H1 (cell line): ENCODE measurements around the gene TMEM140. TPM values are rescaled to one million over a fixed set of nuclear protein-coding genes. Genes with fewer than 3 reads are reported as not detected.

Source experiments
- CTCF ChIA-PET: fragments of 300-600 bp; sonication (Branson Sonifier 250); formaldehyde crosslinking; loops from one replicate; lab custom pipeline; 2021; ENCODE audit not compliant: partially characterized antibody; lab: Charles Lee
- POLR2A ChIA-PET: fragments of 300-600 bp; sonication (Branson Sonifier 250); formaldehyde crosslinking; loops from one replicate; lab custom pipeline; 2021; ENCODE audit warnings: inconsistent platforms; ENCODE audit not compliant: partially characterized antibody; lab: Charles Lee
- DNase-seq, 2 experiments: peaks; one replicate each; pipeline versions ENCODE4 v3.0.0 to v3.0.0-alpha.2; 2010 to 2022; ENCODE audit warnings: low spot score in 2 of 2, low read depth in 1 of 2, mixed read lengths in 1 of 2
- FAIRE-seq: peaks from 2 replicates; lab custom pipeline; 2011; peaks lifted over from hg19 to GRCh38; lab: Jason Lieb, UNC
- H2AFZ ChIP-seq: 2 replicates; pipeline ENCODE4 v1.8.1; 2012; ENCODE audit warnings: low read length, inconsistent platforms
- H2AK5ac ChIP-seq: 2 replicates; pipeline ENCODE4 v1.6.1; 2013; ENCODE audit warnings: low read depth, low read length
- H2BK120ac ChIP-seq: replicated peaks from 2 replicates; pipeline ENCODE3; 2013; ENCODE audit warnings: low read depth, low read length, inconsistent platforms
- H2BK12ac ChIP-seq: 2 replicates; pipeline ENCODE4 v1.6.1; 2013; ENCODE audit warnings: low read depth, low read length
- H2BK15ac ChIP-seq: 2 replicates; pipeline ENCODE4 v1.6.1; 2013; ENCODE audit warnings: low read length
- H2BK20ac ChIP-seq: 2 replicates; pipeline ENCODE4 v1.6.1; 2013; ENCODE audit warnings: low read length
- H2BK5ac ChIP-seq: 2 replicates; pipeline ENCODE4 v1.6.1; 2013; ENCODE audit warnings: low read depth, low read length
- H3K14ac ChIP-seq: 2 replicates; pipeline ENCODE4 v1.6.1; 2013; ENCODE audit warnings: inconsistent platforms; ENCODE audit not compliant: insufficient read length
- H3K18ac ChIP-seq: 2 replicates; pipeline ENCODE4 v1.6.1; 2013; ENCODE audit warnings: low read length; ENCODE audit errors: extremely low read depth
- H3K23ac ChIP-seq: 2 replicates; pipeline ENCODE4 v1.6.1; 2013; ENCODE audit warnings: inconsistent platforms; ENCODE audit not compliant: insufficient read length
- H3K23me2 ChIP-seq: 2 replicates; pipeline ENCODE4 v1.6.1; 2013; ENCODE audit warnings: low read depth, low read length
- H3K27ac ChIP-seq: 2 replicates; pipeline ENCODE4 v1.6.1; 2011; ENCODE audit warnings: low read depth, low read length, inconsistent platforms
- H3K27me3 ChIP-seq, 4 experiments: replicated peaks in 1 of 4; 1 replicate in 1 of 4; 2 replicates in 3 of 4; pipeline versions ENCODE4 v1.6.1 to v1.8.1; 2011 to 2013; ENCODE audit warnings: low read length in 3 of 4, mild to moderate bottlenecking in 3 of 4, inconsistent platforms in 2 of 4, mixed read lengths in 2 of 4, moderate library complexity in 1 of 4; ENCODE audit not compliant: control insufficient read depth in 3 of 4, insufficient read depth in 3 of 4; ENCODE audit errors: extremely low read depth in 1 of 4
- H3K36me3 ChIP-seq, 4 experiments: 2 replicates each; pipeline versions ENCODE4 v1.6.1 to v1.8.1; 2011 to 2013; ENCODE audit warnings: mild to moderate bottlenecking in 4 of 4, low read length in 3 of 4, moderate library complexity in 2 of 4, control low read depth in 1 of 4, inconsistent platforms in 1 of 4; ENCODE audit not compliant: insufficient read depth in 4 of 4, control insufficient read depth in 2 of 4
- H3K4ac ChIP-seq: replicated peaks from 2 replicates; pipeline ENCODE3; 2013; ENCODE audit warnings: low read length, low read depth, mixed read lengths, inconsistent platforms; ENCODE audit not compliant: insufficient read length
- H3K4me1 ChIP-seq, 4 experiments: replicated peaks in 1 of 4; 1 replicate in 1 of 4; 2 replicates in 3 of 4; pipeline versions ENCODE4 v1.6.1 to v1.8.1; 2011 to 2013; ENCODE audit warnings: low read length in 3 of 4, inconsistent platforms in 2 of 4, mixed read lengths in 1 of 4; ENCODE audit not compliant: insufficient read depth in 4 of 4, control insufficient read depth in 3 of 4
- H3K4me2 ChIP-seq, 2 experiments: 2 replicates each; pipeline versions ENCODE4 v1.6.1 to v1.8.1; 2011 to 2013; ENCODE audit warnings: low read depth in 2 of 2, low read length in 2 of 2, control low read depth in 1 of 2, inconsistent platforms in 1 of 2, mild to moderate bottlenecking in 1 of 2; ENCODE audit not compliant: insufficient read depth in 1 of 2
- H3K4me3 ChIP-seq, 4 experiments: fragments of 200-600, 300-600 bp in 1 of 4; sonication (generic), shearing (Covaris generic), sonication (Bioruptor Twin) in 1 of 4; 2 replicates each; pipeline versions ENCODE4 v1.5.1 to v1.8.1; 2011 to 2016; ENCODE audit warnings: low read length in 4 of 4, low read depth in 3 of 4, control low read depth in 2 of 4, inconsistent platforms in 2 of 4, mild to moderate bottlenecking in 2 of 4, mixed read lengths in 1 of 4, moderate library complexity in 1 of 4; ENCODE audit not compliant: insufficient read depth in 2 of 4; ENCODE audit errors: extremely low read depth in 1 of 4
- H3K56ac ChIP-seq: replicated peaks from 2 replicates; pipeline ENCODE3; 2013; ENCODE audit warnings: low read depth, mild to moderate bottlenecking, mixed read lengths, low read length, inconsistent platforms; ENCODE audit not compliant: insufficient read length
- H3K79me1 ChIP-seq: 2 replicates; pipeline ENCODE4 v1.6.1; 2013; ENCODE audit warnings: low read depth, low read length, control low read depth
- H3K79me2 ChIP-seq, 2 experiments: 2 replicates each; pipeline versions ENCODE4 v1.6.1 to v1.8.1; 2012 to 2013; ENCODE audit warnings: low read length in 2 of 2, mild to moderate bottlenecking in 2 of 2, inconsistent platforms in 1 of 2; ENCODE audit not compliant: insufficient read depth in 2 of 2, control insufficient read depth in 1 of 2
- H3K9ac ChIP-seq, 4 experiments: replicated peaks in 1 of 4; 1 replicate in 1 of 4; 2 replicates in 3 of 4; pipeline versions ENCODE4 v1.6.1 to v1.8.1; 2011 to 2013; ENCODE audit warnings: low read depth in 3 of 4, low read length in 3 of 4, control low read depth in 2 of 4, mild to moderate bottlenecking in 2 of 4, moderate library complexity in 2 of 4, inconsistent platforms in 1 of 4; ENCODE audit errors: extremely low read depth in 1 of 4
- H3K9me3 ChIP-seq, 2 experiments: 2 replicates each; pipeline versions ENCODE4 v1.6.1 to v1.8.1; 2012 to 2013; ENCODE audit warnings: mild to moderate bottlenecking in 2 of 2, moderate library complexity in 2 of 2, control low read depth in 1 of 2, inconsistent platforms in 1 of 2, low read depth in 1 of 2, low read length in 1 of 2, mixed read lengths in 1 of 2; ENCODE audit not compliant: insufficient read depth in 2 of 2
- H4K20me1 ChIP-seq, 2 experiments: replicated peaks in 1 of 2; 2 replicates each; pipeline versions ENCODE3 to v1.8.1; 2011 to 2013; ENCODE audit warnings: inconsistent platforms in 2 of 2, low read length in 2 of 2, mild to moderate bottlenecking in 1 of 2; ENCODE audit not compliant: insufficient read depth in 2 of 2, control insufficient read depth in 1 of 2
- H4K5ac ChIP-seq: 2 replicates; pipeline ENCODE4 v1.6.1; 2013; ENCODE audit warnings: low read length, low read depth, mixed read lengths, inconsistent platforms; ENCODE audit not compliant: insufficient read length
- H4K8ac ChIP-seq: 2 replicates; pipeline ENCODE4 v1.8.0; 2013; ENCODE audit warnings: mild to moderate bottlenecking, moderate library complexity, low read length, inconsistent platforms; ENCODE audit not compliant: insufficient read depth; ENCODE audit errors: extremely low read depth
- H4K91ac ChIP-seq: replicated peaks from 2 replicates; pipeline ENCODE3; 2013; ENCODE audit warnings: low read length, mixed read lengths, inconsistent platforms; ENCODE audit not compliant: insufficient read length
- CBX8 ChIP-seq: fragments of 300-800, 300-1000 bp; sonication (generic); IDR thresholded peaks from 2 replicates; pipeline ENCODE4 v1.7.1; 2016; ENCODE audit warnings: low read depth, low read length, borderline replicate concordance
- FOSL1 ChIP-seq: IDR thresholded peaks from 2 replicates; pipeline ENCODE4 v1.6.1; 2011; ENCODE audit warnings: mild to moderate bottlenecking, low read depth, low read length, moderate library complexity; ENCODE audit not compliant: insufficient read depth
- SIN3A ChIP-seq, 2 experiments: IDR thresholded peaks in 1 of 2; conservative IDR thresholded peaks in 1 of 2; 2 replicates each; pipeline ENCODE4 v1.6.1; 2011 to 2012; ENCODE audit warnings: low read length in 2 of 2, improper control_type of control experiment in 1 of 2, low read depth in 1 of 2, mild to moderate bottlenecking in 1 of 2
- SIX5 ChIP-seq: IDR thresholded peaks from 2 replicates; pipeline ENCODE4 v1.6.1; 2011; ENCODE audit warnings: mild to moderate bottlenecking, low read depth, low read length
- YY1 ChIP-seq: IDR thresholded peaks from 2 replicates; pipeline ENCODE4 v1.6.1; 2011; ENCODE audit warnings: low read depth, mild to moderate bottlenecking, low read length
- polyA plus RNA-seq, 7 experiments: library from polyadenylated mRNA; depleted of rRNA in 3 of 7; stranded (reverse) in 5 of 7; unstranded in 2 of 7; fragments of >200 nt in 5 of 7; fragments of 200-250 nt in 2 of 7; gene quantifications; 1 replicate in 5 of 7; 2 replicates in 1 of 7; 4 replicates in 1 of 7; pipeline versions ENCODE4 v1.2.1 to v1.2.3, GENCODE V29; 2011 to 2013; ENCODE audit warnings: missing spikeins in 2 of 7, mixed read lengths in 2 of 7
- total RNA-seq: library from RNA; stranded (reverse); fragmentation: NEBNext Ultra II Directional; extraction: Animal tissue kit (Norgen Biotek cat#: 25700); gene quantifications from 2 replicates; pipeline ENCODE4 v1.2.1, GENCODE V29; 2021

Gene TMEM140
- total and polyA plus RNA-seq, 2 of the 8 experiments (the other 6 are each of a cell fraction or from before 2014, with no cell fraction given), result not detected

- no peak overlapping the region for H3K4me3 ChIP-seq
- H3K79me1 ChIP-seq, result no peaks in the 10 kb centered on the region
- H2BK120ac ChIP-seq, result no peak overlapping the region
- no peak overlapping the region for H3K9ac ChIP-seq
- POLR2A ChIA-PET, result no interaction called here
- CTCF ChIA-PET, result no interaction called here
- H2BK5ac ChIP-seq, result no peak overlapping the region
- H2BK20ac ChIP-seq, result no peak overlapping the region
- H2BK15ac ChIP-seq, result no peak overlapping the region
- no peak overlapping the region for H2AK5ac ChIP-seq
- no peak for TF ChIP-seq FOSL1
- no peak for TF ChIP-seq SIN3A (conservative IDR thresholded peaks at IDR 0.05 in 1 of 2, IDR thresholded peaks at IDR 0.05 in 1 of 2; ENCODE audit: low read depth in 1 of 2, low read length in 2 of 2)
- TF ChIP-seq YY1, result no peak
- TF ChIP-seq CBX8, result no peak
- no peak for TF ChIP-seq SIX5
- H3K4ac ChIP-seq, result no peak overlapping the region
- H3K27ac ChIP-seq, result no peak overlapping the region
- no peaks in the 10 kb centered on the region for H3K9me3 ChIP-seq
- no peaks in the 10 kb centered on the region for H3K23me2 ChIP-seq
- no peak overlapping the region for H3K4me2 ChIP-seq
- no peak overlapping the region for H4K91ac ChIP-seq
- no peak overlapping the region for H3K23ac ChIP-seq
- no peaks in the 10 kb centered on the region for H3K36me3 ChIP-seq
- no peak overlapping the region for H3K56ac ChIP-seq
- H2BK12ac ChIP-seq, result no peak overlapping the region
- no peak overlapping the region for H4K8ac ChIP-seq
- no peak for DNase-seq
- no peaks in the 10 kb centered on the region for H3K4me1 ChIP-seq
- no peak overlapping the region for H3K14ac ChIP-seq
- H3K18ac ChIP-seq, result no peak overlapping the region
- no peaks in the 10 kb centered on the region for H4K20me1 ChIP-seq
- H3K27me3 ChIP-seq, result no peaks in the 10 kb centered on the region
- H2AFZ ChIP-seq, result no peak overlapping the region
- no peak overlapping the region for H4K5ac ChIP-seq
- no peak for FAIRE-seq
- no peaks in the 10 kb centered on the region for H3K79me2 ChIP-seq
Observed at GRCh38 chr7:135100856-135101255, 47.0 kb upstream of the TMEM140 start.
